ENCODE measurements around the gene NAA35.

GRCh38 chr9:86061972-86062739 is 121.2 kb downstream of the NAA35 start:
- TF ChIP-seq CTCF (IDR thresholded peaks at IDR 0.05) (no peak), POLR2AphosphoS5 (IDR thresholded peaks at IDR 0.05; ENCODE audit: low read depth, low read length) (no peak), TCF7L2 (IDR thresholded peaks at IDR 0.05; ENCODE audit: low read depth, low read length) (no peak)

Measured in Panc1 (cell line).